Right ventricle myocardium inferior (tissue), 1 donor: ENCODE measurements around the gene MOSPD3. TPM values are rescaled to one million over a fixed set of nuclear protein-coding genes. Genes with fewer than 3 reads are reported as not detected.
A peak's percentile ranks its signal among the peaks of the same experiment; 100 is the strongest.
"Not testable (repeated sequence)": the region's sequence is repeated elsewhere in the genome, so short reads cannot be mapped to it uniquely, and the experiment has no call there.

Experiments used
- ATAC-seq: fragments of 200-7000 bp; cut with Tn5 transposase; one replicate; pipeline ENCODE4 v1.9.1; 2020; ENCODE audit warnings: mild to moderate bottlenecking, moderate library complexity
- DNase-seq: peaks from one replicate; pipeline ENCODE4 v3.0.0; 2021; ENCODE audit errors: missing footprints
- intact Hi-C: fragments of 100-400 bp; cut with DNase I; formaldehyde crosslinking; loops from one replicate; pipeline ENCODE4 v1.11.0; 2022
- long read RNA-seq: library from polyadenylated mRNA; unstranded; transcript quantifications from one replicate; pipeline ENCODE4 v2.0.0, GENCODE V29; 2021
- total RNA-seq: library from RNA; stranded (reverse); fragmentation: NEBNext Ultra II Directional; extraction: Animal tissue kit (Norgen Biotek cat#: 25700); gene quantifications from one replicate; pipeline ENCODE4 v1.2.1, GENCODE V29; 2021
- donor health status: DM: no; HTN: yes; CAD: no; lungs with severe emphysema.

MOSPD3 gene, protein sequence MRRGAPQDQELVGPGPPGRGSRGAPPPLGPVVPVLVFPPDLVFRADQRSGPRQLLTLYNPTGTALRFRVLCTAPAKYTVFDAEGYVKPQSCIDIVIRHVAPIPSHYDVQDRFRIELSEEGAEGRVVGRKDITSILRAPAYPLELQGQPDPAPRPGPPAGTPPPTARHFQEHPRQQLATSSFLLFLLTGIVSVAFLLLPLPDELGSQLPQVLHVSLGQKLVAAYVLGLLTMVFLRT
- 9.3 TPM for total RNA-seq
- long read RNA-seq, transcript MOSPD3-203 (5 exons, 1,191 nt), result major isoform, 5 of 6 reads
- long read RNA-seq, partial matches to known transcripts, result 0 of 6 reads
- long read RNA-seq, other reads (novel, unspliced or antisense), result 0 of 6 reads

DNA sequence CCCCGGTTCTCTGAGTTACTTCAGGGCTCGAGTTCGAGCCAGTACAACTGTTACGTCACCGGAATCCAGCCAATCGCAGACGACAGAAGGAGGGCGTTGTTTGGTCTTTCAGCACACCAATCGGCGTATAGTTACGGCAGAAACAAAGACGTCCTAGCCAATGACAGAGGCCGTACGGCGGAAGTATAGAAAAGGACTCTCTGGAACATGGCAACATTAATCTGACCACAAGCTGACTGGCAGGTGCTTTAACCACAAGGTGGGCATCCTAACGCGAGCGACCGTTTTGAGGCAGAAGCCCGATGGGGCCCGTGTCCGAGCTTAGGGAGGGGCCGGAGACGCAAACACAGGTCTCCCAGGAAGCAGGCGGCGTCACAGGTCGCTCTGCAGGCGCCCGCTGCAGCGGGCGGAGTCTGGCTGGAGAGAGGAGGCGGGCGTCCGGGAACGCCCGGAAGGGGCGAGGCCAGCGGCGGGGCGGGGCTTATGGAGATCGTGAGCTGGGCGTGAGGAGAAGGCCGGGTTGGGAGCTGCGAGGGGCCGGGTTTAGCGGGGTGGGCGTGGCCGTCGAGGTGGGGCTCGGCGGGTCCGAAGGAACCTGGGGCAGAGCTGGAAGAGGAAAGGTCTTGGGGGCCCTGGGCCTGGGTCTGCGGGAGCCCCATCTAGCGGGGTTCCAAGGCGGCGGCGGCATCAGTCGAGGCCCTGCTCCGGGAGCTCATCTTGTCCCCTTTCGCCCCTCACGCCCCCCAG lies at the start of gene MOSPD3:
Gene MOSPD3 (plus strand): TSS at position 558 of the 747 bp plus-strand sequence. CDS start 252 bp downstream, outside the sequence.
- DNase-seq (peak; percentile 98), ATAC-seq (peak; percentile 97)
- intact Hi-C loops, result loop anchor here (1.0 to 10.0 kb wide), 4 partner anchors 25 to 243 kb away; partner anchors contain the start of genes FBXO24, GIGYF1, GNB2 and LRCH4

DNA sequence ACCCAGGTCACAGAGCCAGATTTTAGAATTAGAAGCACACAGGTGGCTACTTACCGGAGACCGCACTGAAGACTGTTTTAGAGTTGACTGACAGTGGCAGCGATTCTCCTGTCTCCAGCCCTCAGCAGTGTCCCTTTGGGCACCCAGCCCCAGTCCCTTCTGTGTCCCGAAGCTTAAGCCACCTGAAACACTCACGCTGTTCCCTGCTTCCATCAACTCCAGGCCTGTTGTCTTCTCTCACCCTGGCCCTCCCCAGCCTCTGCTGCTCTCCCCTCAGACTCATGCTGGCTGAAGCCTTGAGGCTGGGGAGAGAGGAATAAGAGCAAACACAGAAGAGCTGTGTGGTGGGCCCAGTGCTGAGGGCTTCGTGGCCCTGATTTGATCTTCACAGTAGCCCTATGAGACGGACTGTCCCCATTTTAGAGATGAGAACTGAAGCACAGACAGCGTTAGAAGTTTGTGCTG lies 49.2 kb upstream of the MOSPD3 start:
- DNase-seq (no peak), ATAC-seq (no peak)
- intact Hi-C loops, result loop anchor here (5.0 kb wide), 2 partner anchors 129 to 164 kb away; partner anchors contain the start of gene GIGYF1

DNA sequence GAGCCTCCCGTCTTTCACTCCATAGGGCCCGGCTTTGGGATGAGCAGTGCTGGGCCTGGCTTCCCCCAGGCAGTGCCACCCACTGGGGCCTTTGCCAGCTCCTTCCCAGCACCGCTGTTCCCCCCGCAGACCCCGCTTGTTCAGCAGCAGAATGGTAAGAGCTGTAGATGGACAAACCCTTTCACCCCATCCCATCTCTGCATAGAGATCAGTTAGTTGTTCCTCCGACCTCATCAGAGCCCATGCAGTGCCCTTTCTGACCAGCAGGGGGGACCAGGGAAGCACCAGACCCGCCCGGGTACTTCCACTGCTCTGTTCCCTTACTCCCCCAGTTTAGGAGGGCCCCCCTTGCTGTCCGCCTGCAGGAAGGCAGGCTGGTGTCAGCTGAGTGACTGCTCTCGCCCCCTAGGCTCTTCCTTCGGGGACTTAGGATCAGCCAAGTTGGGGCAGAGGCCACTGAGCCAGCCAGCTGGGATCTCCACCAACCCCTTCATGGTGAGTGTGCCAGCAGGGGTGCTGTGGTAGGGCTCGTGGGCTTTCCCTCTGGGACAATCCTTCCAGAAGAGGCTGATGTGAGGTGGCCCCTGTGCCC lies 48.4 kb upstream of the MOSPD3 start:
- DNase-seq (peak; percentile 90), ATAC-seq (peak; percentile 58)
- intact Hi-C loops, result loop anchor here (5.0 kb wide), 2 partner anchors 128 to 163 kb away; partner anchors contain the start of gene GIGYF1

DNA sequence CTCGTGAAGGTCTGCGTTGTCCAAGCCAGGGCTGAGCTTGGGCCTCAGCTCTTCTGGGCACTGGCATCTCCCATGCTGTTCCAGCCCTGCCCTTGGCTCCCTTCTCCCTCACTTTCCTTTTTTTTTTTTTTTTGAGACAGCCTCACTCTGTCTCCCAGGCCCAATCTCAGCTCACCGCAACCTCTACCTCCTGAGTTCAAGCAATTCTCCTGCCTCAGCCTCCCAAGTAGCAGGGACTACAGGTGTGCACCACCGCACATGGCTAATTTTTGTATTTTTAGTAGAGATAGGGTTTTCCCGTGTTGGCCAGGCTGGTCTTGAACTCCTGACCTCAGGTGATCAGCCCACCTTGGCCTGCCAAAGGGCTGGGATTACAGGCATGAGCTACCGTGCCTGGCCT lies 47.9 kb upstream of the MOSPD3 start:
- intact Hi-C loops, result loop anchor here (5.0 kb wide), 2 partner anchors 128 to 163 kb away; partner anchors contain the start of gene GIGYF1
- DNase-seq, result not testable (repeated sequence)

DNA sequence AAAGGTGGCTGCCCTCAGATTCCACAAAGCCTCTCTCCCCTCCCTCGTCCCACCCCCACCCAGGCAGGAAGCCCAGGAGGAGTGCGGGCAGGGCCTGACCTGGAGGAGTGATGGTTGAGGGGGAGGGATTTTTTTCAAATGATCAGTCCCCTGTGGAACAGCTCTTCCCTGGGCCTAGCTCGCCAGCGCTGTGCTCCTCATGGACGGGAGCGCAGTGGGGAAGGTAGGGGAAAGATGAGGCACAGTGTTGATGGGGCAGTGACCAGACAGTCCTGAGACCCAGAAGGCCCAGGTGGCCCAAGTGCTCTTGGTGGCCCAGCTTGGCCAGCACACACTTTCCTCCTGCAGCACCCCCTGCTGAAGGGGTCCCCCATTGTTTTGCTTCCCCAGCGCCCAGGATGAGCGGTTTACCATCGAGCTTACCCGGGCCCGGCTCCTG lies 47.2 kb upstream of the MOSPD3 start:
- intact Hi-C loops, result no loop called here
- no peak for DNase-seq
- ATAC-seq, result no peak

More for the DNA sequence above, 47.9 kb upstream of the MOSPD3 start:
- not testable (repeated sequence) for ATAC-seq

DNA sequence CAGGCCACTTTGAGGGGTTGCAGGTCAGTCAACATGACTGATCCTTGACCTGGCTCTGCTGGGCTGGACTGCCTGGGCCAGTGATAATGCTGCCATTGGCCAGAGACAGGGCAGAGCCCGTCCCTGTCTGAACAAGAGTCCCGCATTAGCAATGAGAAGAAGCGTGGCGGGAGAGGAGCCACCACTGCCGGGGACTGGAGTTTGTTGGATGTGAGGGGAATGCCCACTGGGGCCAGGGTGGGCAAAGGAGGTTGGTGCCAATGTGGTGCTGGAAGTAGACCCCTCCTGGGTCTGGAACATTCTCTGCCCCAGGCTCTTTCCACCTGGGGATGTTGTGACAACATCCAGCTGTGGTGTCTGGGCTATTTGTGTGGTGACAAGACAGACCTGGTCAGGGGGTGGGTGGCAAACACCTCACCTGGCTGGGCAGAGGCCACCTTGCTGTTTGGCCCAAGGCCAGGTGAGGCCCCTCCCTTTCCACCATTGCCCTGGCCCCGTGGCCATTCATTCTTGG lies 46.3 kb upstream of the MOSPD3 start:
- no peak for ATAC-seq
- DNase-seq, result peak; percentile 50
- intact Hi-C loops, result no loop called here

DNA sequence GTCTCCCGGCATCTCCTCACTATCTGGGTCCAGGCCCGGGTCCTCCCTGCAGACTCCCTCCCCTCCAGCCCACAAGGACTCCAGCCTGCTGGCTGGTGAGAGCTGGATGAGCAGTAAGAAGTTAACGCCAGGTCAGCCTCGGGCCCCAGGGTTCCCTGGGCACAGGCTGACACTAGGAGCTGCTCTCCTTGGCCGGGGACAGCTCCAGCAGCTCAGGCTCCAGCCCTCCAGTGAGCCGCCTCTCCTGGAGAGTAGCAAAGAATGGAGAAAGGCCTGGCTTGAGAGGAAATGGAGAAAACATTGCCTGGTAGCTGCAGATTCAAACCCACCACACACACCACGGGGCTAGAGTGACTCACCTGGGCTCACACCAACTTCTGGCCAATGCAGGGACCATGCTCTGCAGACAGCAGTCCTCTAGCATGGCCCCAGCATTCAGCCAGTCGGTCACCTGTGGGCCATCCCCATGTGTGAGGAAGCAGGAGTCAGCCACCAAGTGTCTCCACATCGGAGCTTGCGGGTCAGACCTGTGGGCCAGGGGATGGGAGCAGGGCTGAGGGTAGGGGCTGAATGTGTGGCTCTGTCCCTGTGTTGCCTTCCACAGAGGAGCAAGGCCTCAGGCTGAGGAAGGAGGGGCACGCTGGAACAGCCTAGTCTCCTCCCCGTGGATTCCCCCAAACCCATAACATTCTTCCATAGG lies 45.2 kb upstream of the MOSPD3 start:
- ATAC-seq, result no peak
- DNase-seq, result no peak
- intact Hi-C loops, result no loop called here

DNA sequence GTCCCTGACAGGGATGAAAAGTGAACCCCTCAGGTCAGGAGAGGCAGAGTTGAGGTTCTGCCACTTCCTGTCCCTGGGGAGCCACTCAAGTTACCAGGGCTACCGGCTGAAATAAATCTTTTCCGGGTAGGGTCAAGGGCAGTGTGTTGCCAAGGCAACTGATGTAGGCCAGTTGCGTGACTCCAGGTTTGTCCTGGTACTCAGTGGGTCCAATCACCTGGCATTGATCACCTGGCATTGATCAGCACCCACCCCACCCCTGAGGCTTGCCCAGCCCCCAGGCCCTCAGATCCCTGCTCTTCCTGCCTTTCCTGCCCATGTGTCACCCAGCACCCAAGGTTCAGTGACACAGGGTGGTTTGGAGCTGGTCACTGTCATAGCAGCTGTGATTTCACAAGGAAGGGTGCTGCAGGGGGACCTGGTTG lies 44.6 kb upstream of the MOSPD3 start:
- intact Hi-C loops, result no loop called here
- DNase-seq (no peak), ATAC-seq (no peak)

DNA sequence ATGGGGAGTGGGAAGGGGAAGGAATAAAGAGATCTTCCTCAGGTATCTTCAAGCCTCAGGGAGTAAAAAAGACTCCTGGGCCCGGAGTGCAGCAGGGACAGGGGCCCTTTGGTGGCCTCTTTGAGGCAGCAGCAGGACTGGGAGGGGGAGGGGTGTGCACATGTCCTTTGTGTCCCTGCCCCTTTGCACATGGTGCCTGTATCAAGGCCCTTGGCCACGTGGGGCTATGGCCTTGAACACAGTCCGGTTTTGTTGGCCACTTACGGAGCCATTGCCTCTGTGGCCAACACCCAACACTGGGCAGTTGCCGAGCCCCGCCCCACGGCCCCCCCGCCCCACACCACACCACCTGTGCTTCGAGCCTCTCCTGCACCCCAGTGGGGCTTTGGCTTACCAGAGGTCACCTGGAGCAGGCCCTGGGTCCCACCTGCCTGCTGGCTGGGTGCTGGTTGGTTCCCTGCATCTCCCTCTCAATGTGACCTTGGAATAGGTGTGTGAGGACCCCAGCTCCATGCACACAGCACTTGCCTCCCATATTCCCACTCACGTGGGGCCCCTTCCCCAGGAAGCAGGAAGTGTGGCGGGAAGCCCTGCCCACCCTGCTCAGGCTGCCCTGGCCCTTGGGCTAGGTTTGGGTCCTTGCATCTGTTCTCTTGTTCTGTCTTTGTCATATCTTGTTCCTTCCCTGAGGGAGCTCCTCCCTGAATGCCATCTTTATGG lies 44.0 kb upstream of the MOSPD3 start:
- intact Hi-C loops, result no loop called here
- ATAC-seq, result no peak
- no peak for DNase-seq

DNA sequence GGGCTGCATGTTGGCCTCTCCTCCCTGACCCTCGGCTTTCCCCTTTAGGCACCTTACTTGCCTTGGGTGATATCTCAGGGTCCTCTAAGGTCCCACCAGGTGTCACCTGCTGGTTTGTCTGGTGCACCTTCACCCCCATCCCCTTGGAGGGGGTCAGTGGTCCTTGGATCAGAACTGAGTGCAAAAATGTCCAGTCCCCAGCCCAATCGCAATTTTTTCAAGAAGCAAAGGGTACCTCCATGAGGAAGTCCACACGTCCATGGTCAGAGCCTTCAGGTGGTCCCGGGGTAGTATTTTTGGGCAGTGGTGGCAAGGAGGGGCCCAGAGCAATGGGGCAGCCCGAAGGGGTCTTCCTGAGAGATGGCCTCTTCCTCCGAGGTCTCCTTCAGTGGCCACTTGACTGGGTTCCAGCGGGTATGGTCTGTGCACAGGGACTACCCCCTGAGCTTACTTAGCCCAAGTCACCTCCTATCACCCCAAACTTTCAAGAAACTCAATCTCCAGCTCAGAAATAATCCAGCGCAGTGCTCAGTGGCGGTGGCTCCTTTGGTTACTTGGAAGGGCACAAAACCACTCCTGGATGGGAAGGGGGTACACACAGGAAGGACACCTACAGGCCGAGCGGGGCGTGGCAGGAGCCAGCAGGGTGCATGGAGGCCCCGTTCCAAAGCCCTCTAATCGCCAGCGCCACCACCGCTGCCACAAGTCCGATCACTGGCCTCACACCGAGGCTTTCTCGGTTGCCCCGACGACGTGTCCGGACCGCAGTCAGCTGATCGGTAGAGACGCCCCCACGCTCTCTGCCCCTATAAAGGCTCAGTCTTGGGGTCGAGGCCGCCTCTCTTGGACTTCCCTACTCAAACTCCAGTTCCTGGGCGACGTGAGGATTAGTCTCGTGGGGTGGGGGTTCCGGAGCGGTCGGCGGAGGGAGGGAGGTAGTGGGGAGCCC lies 43.2 kb upstream of the MOSPD3 start:
- peak; percentile 73 for DNase-seq
- intact Hi-C loops, result no loop called here
- peak; percentile 32 for ATAC-seq

DNA sequence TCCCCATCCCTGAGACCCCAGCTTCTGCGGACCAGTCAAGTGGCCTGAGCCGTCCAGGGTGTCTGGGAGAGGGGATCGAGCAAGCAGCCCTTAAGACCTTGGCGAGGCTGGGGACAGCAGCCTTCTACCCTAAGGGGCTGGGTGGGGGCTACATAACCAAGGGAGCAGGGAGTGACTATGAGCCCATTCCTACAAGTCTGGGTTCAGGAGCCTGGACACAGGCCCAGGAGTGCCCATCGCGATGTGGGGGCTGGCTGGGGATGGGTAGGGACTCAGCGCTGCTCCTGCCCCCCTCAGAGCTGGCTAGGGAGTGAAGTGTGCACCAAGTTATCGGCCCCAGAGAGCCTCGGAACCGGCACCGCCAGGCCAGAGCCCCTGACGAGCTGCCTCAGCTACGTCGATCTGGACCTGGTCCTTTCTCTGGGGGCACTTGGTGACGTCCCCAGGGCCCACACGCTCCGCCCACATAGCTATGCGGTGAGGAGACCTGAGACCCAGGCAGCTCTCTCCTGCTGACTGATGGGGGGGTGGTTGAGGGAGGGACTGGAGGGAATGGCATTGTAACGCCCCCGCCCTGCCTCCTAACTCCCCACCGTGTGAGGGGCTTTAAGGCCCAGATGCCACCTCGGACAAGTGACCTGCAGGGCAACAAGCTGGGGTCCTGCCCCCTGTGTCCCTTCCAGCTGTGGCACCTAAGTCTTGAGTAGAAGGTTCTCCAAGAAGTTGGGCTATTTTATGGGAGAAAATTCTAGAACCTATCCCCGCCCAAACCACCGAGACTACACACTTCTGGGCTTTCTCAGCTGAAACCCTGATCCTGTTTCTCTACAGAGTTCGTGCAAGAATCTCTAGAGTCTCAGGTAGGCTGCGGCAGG lies 41.1 kb upstream of the MOSPD3 start:
- intact Hi-C loops, result no loop called here
- DNase-seq, result no peak
- no peak for ATAC-seq

DNA sequence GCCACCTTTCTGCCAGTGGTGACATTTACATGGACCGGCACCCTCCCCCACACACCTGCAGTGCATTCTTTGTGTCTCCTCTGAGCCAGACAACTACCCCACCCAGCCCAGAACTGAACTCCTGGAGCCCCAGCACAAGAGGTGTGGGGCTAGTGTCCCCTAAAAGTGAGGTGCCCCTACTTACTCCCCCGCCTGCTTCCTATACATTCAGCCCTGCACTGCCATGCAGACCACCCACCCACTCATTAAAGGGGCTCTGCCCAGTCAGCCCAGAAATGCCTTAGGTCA lies 40.6 kb upstream of the MOSPD3 start:
- ATAC-seq (no peak), DNase-seq (no peak)
- intact Hi-C loops, result no loop called here

DNA sequence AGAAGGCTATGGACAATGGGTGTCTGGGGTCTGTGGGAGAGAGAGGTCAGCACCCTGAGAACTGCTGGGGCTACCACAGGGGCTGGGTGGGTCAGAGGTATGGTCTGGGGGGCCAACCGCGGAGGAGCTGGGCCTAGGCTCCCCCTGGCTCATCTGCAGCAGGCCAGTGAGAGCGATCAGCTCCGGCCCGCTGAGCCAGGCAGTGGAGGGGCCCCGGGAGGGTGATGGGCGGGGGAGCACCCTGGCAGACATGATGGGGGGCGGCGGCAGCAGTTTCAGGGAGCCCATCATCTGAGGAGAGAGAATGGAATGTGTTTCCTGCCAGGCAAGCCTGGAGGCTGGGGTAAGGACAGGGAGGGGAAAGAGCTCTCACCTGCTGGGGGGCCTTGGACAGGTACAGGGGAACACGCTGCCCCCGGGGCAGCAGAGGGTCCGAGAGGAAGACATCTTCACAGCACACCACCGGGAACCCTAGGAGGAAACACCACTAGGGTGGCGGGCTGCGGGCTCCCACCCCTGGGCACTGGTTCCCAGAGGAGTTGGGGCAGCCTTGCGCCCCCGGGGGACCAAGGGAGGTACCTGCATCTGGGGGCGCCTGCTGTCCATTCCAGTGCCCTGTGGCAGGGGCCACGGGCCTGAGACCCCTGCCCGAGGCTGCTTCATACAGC lies 39.9 kb upstream of the MOSPD3 start:
- intact Hi-C loops, result no loop called here
- no peak for DNase-seq
- no peak for ATAC-seq

DNA sequence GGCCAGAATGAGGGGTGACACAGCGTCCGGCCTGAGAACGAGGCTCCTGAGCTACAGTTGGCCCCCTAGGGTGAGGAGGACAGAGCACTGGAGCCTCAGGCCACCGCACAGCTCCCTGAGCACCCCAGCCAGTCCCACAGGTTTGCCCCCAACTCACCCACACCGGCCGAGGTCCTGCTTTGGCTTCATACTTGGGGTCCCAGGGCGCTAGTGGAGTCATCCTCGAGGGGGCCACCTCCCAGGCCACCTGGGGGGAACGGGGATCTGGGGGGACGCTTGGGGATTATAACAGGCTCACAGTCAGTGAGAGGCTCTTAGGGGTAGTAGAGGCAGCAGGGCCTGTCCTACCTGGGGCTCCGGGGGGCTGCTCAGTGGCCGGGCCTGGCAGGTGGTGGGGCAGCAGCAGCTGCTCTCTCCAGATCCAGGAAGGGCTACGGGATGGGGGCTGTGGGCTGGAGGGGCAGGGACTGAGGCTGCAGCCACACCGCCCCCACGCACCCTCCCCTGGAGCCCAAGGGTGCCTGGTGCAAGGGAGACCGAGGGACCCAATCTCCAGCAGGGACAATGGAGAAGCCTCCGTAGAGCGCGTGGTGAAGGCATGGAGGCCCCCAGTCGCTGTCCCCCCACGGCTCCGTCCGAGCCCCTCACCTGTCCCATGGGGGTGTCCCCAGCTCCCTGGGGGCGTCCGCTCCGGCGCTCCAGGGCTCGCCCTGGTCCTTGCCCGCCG lies 39.2 kb upstream of the MOSPD3 start:
- DNase-seq, result no peak
- intact Hi-C loops, result no loop called here
- no peak for ATAC-seq
